HCT116 (cell line): Measurements from ENCODE around the gene DUXA. TPM values are rescaled to one million over a fixed set of nuclear protein-coding genes. Genes with fewer than 3 reads are reported as not detected.

ENCODE experiments used
- ATAC-seq: fragments of 200-7000 bp; cut with Tn5 transposase; 2 replicates; pipeline ENCODE4 v1.9.1; 2020; ENCODE audit warnings: mild to moderate bottlenecking, moderate library complexity
- BruUV-seq: library from RNA; stranded (reverse); fragments of 400-500 nt; replicated peaks from 2 replicates; lab custom pipeline; 2021; lab: Mats Ljungman, UMichigan
- CTCF ChIA-PET: fragments of 300-600 bp; sonication (Branson Sonifier 250); formaldehyde crosslinking; loops from one replicate; lab custom pipeline; 2021; ENCODE audit warnings: antibody characterized with exemption; lab: Charles Lee
- POLR2A ChIA-PET: fragments of 300-600, 350-600 bp; sonication (Branson Sonifier 250); formaldehyde crosslinking; loops from one replicate; lab custom pipeline; 2021; ENCODE audit warnings: antibody characterized with exemption; lab: Charles Lee
- RAD21 ChIA-PET, 2 experiments: fragments of 300-600 bp; sonication (Branson Sonifier 250); formaldehyde crosslinking; loops; one replicate each; lab custom pipeline; 2023; ENCODE audit warnings: low total read pairs in 2 of 2; ENCODE audit not compliant: uncharacterized antibody in 2 of 2, unreplicated experiment in 2 of 2, low non-redundant PET in 1 of 2; lab: Charles Lee
- DNase-seq: peaks from one replicate; pipeline ENCODE4 v3.0.0-alpha.2; 2010; ENCODE audit warnings: low read depth, low spot score
- H2AFZ ChIP-seq: fragments of 200-600 bp; shearing (Covaris generic), sonication (generic); 2 replicates; pipeline ENCODE4 v1.6.1; 2017; ENCODE audit warnings: low read depth, mixed run types, mixed read lengths, antibody characterized with exemption, low read length; ENCODE audit not compliant: poor library complexity, severe bottlenecking
- H3K27ac ChIP-seq: 2 replicates; pipeline ENCODE4 v1.5.1; 2012; ENCODE audit warnings: low read depth, low read length
- H3K27me3 ChIP-seq: fragments of 200-600 bp; sonication (generic); 2 replicates; pipeline ENCODE4 v1.6.1; 2016; ENCODE audit warnings: mixed run types, low read length, mixed read lengths; ENCODE audit not compliant: insufficient read depth
- H3K36me3 ChIP-seq, 2 experiments: fragments of 200-500 bp in 1 of 2; fragments of 200-600 bp in 1 of 2; sonication (Bioruptor generic) in 1 of 2; sonication (generic) in 1 of 2; 2 replicates each; pipeline versions ENCODE4 v1.5.1 to v1.6.1; 2014 to 2016; ENCODE audit warnings: low read length in 2 of 2, inconsistent platforms in 1 of 2, mixed read lengths in 1 of 2, mixed run types in 1 of 2; ENCODE audit not compliant: insufficient read depth in 2 of 2, control insufficient read depth in 1 of 2
- H3K4me1 ChIP-seq, 2 experiments: fragments of 200-600 bp in 1 of 2; sonication (generic) in 1 of 2; 2 replicates each; pipeline versions ENCODE4 v1.5.1 to v1.6.1; 2012 to 2017; ENCODE audit warnings: low read length in 2 of 2, inconsistent platforms in 1 of 2, mild to moderate bottlenecking in 1 of 2, mixed read lengths in 1 of 2, mixed run types in 1 of 2, moderate library complexity in 1 of 2; ENCODE audit not compliant: insufficient read depth in 2 of 2, control insufficient read depth in 1 of 2
- H3K4me2 ChIP-seq: fragments of 200-600 bp; sonication (generic); 2 replicates; pipeline ENCODE4 v1.6.1; 2017; ENCODE audit warnings: mixed run types, low read length, mixed read lengths
- H3K4me3 ChIP-seq, 2 experiments: fragments of 200-600 bp in 1 of 2; sonication (generic) in 1 of 2; replicated peaks in 1 of 2; 2 replicates each; pipeline ENCODE4 v1.5.1; 2011 to 2016; ENCODE audit warnings: low read length in 2 of 2, control low read depth in 1 of 2, low read depth in 1 of 2, mild to moderate bottlenecking in 1 of 2, mixed read lengths in 1 of 2, mixed run types in 1 of 2
- H3K79me2 ChIP-seq: fragments of 200-600 bp; sonication (generic); 2 replicates; pipeline ENCODE4 v1.6.1; 2017; ENCODE audit warnings: mild to moderate bottlenecking, mixed run types, low read length, moderate library complexity, mixed read lengths; ENCODE audit not compliant: insufficient read depth
- H3K9ac ChIP-seq: fragments of 200-600 bp; sonication (generic); 2 replicates; pipeline ENCODE4 v1.6.1; 2016; ENCODE audit warnings: low read length, mixed read lengths
- H3K9me2 ChIP-seq: fragments of 200-600 bp; sonication (generic), shearing (Covaris generic); 2 replicates; pipeline ENCODE4 v1.6.1; 2017; ENCODE audit warnings: mixed run types, mild to moderate bottlenecking, moderate library complexity; ENCODE audit not compliant: insufficient read depth
- H3K9me3 ChIP-seq, 2 experiments: fragments of 200-500 bp in 1 of 2; fragments of 200-600 bp in 1 of 2; sonication (Bioruptor generic) in 1 of 2; sonication (generic) in 1 of 2; 2 replicates each; pipeline ENCODE4 v1.6.1; 2014 to 2017; ENCODE audit warnings: low read length in 2 of 2, mixed read lengths in 2 of 2, inconsistent platforms in 1 of 2, low read depth in 1 of 2, mild to moderate bottlenecking in 1 of 2, mixed run types in 1 of 2, moderate library complexity in 1 of 2; ENCODE audit not compliant: control insufficient read depth in 1 of 2, insufficient read depth in 1 of 2
- H4K20me1 ChIP-seq: fragments of 200-600 bp; sonication (generic), shearing (Covaris generic); 2 replicates; pipeline ENCODE4 v1.6.1; 2017; ENCODE audit warnings: mixed run types, mild to moderate bottlenecking, moderate library complexity; ENCODE audit not compliant: insufficient read depth
- EGR1 ChIP-seq: IDR thresholded peaks from 2 replicates; pipeline ENCODE4 v1.6.1; 2012; ENCODE audit warnings: low read depth
- ELF1 ChIP-seq: IDR thresholded peaks from 2 replicates; pipeline ENCODE4 v1.6.1; 2012; ENCODE audit warnings: low read depth, borderline replicate concordance
- EZH2phosphoT487 ChIP-seq: fragments of 200-600 bp; IDR thresholded peaks from 2 replicates; pipeline ENCODE4 v1.6.1; 2018; ENCODE audit warnings: antibody characterized with exemption, borderline replicate concordance
- FOSL1 ChIP-seq: IDR thresholded peaks from 2 replicates; pipeline ENCODE4 v1.6.1; 2012; ENCODE audit warnings: low read depth
- JUND ChIP-seq: IDR thresholded peaks from 2 replicates; pipeline ENCODE4 v1.6.1; 2012
- POLR2AphosphoS5 ChIP-seq: IDR thresholded peaks from 2 replicates; pipeline ENCODE4 v1.6.1; 2011; ENCODE audit warnings: mild to moderate bottlenecking, low read depth, low read length, moderate library complexity
- RAD21 ChIP-seq: IDR thresholded peaks from 2 replicates; pipeline ENCODE4 v1.6.1; 2012; ENCODE audit warnings: low read depth, mild to moderate bottlenecking
- SP1 ChIP-seq: IDR thresholded peaks from 2 replicates; pipeline ENCODE4 v1.6.1; 2012; ENCODE audit warnings: low read depth
- SRF ChIP-seq: IDR thresholded peaks from 2 replicates; pipeline ENCODE4 v1.6.1; 2012; ENCODE audit warnings: low read depth
- TCF7L2 ChIP-seq: IDR thresholded peaks from 2 replicates; pipeline ENCODE4 v1.7.0; 2011; ENCODE audit warnings: borderline replicate concordance, inconsistent platforms; ENCODE audit not compliant: insufficient read depth, insufficient read length; ENCODE audit errors: extremely low read depth
- ZFX ChIP-seq: fragments of 450-650 bp; IDR thresholded peaks from 2 replicates; pipeline ENCODE4 v1.6.1; 2017
- ZNF274 ChIP-seq: fragments of 200-500 bp; sonication (Bioruptor generic); IDR thresholded peaks from 2 replicates; pipeline ENCODE4 v1.6.1; 2014; ENCODE audit warnings: mild to moderate bottlenecking, low read depth, low read length, inconsistent platforms
- intact Hi-C: fragments of 100-400 bp; cut with micrococcal nuclease; formaldehyde crosslinking; loops from 2 replicates; pipeline ENCODE4 v1.10.0; 2022
- total RNA-seq: library from RNA; stranded (reverse); gene quantifications from one replicate; pipeline ENCODE4 v1.2.1, GENCODE V29; 2021; ENCODE audit not compliant: unreplicated experiment
- TF ChIP-seq, protein P1 (sequence below): IDR thresholded peaks from 2 replicates; pipeline ENCODE4 v1.6.1; 2012
- TF ChIP-seq, protein P2 (sequence below), 3 experiments: fragments of 200-600 bp in 1 of 3; sonication (generic) in 1 of 3; IDR thresholded peaks in 2 of 3; conservative IDR thresholded peaks in 1 of 3; 2 replicates each; pipeline ENCODE4 v1.5.1; 2012 to 2017; ENCODE audit warnings: low read depth in 2 of 3, low read length in 2 of 3, antibody characterized with exemption in 1 of 3, borderline replicate concordance in 1 of 3, control low read depth in 1 of 3, mild to moderate bottlenecking in 1 of 3, mixed read lengths in 1 of 3, mixed run types in 1 of 3, moderate library complexity in 1 of 3; ENCODE audit not compliant: insufficient read depth in 1 of 3
- TF ChIP-seq, protein P3 (sequence below): IDR thresholded peaks from 2 replicates; pipeline ENCODE4 v1.6.1; 2012
- TF ChIP-seq, protein P4 (sequence below): IDR thresholded peaks from 2 replicates; pipeline ENCODE4 v1.6.1; 2011; ENCODE audit warnings: mild to moderate bottlenecking, low read length, moderate library complexity; ENCODE audit not compliant: insufficient replicate concordance; ENCODE audit errors: extremely low read depth

DUXA gene
- total RNA-seq, 1 experiment from 2014 or later: not detected

DNA sequence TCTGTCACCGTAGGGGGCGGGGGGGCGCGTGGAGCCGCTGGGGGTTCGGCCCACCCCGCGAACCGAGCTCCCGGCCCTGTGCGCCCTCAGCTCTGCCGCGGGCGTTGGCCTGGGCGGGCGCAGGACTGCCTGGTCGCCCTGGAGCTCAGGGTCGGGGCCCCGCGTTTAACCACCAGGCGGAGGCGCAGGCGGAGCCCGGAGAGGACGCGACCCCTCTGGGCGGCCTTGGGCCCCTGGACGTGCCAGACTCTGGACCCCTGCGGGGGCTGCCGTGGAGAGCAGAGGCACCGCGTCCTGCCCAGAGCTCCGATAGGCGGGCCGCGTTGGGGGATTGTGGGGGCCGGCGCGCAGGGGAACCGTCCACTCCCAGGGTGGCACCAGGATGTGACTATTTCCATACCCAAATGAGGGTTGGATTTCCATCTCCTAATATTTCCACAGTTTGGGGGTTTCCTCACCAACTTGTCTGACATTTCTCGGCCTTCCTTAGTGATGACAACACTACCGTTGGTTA is 60.5 kb downstream of the DUXA start:
- ChIA-PET CTCF (no interaction called here), POLR2A (no interaction called here), RAD21 (no interaction called here)
- Histone ChIP-seq H2AFZ (no peak overlapping the region), H3K4me1 (no peaks in the 10 kb centered on the region), H3K4me3 (no peak overlapping the region), H3K9me2 (no peaks in the 10 kb centered on the region), H4K20me1 (no peaks in the 10 kb centered on the region), H3K9ac (no peak overlapping the region), H3K27me3 (no peaks in the 10 kb centered on the region), H3K9me3 (peaks cover 8 to 22% of the 10 kb centered on the region in 2 experiments; a peak in 2 of 4 replicates), H3K27ac (no peak overlapping the region), H3K79me2 (no peaks in the 10 kb centered on the region), H3K4me2 (no peak overlapping the region), H3K36me3 (no peaks in the 10 kb centered on the region)
- ATAC-seq: no peak
- BruUV-seq: no TSS peak
- no peak for TF ChIP-seq ZNF274
- TF ChIP-seq, protein P1, sequence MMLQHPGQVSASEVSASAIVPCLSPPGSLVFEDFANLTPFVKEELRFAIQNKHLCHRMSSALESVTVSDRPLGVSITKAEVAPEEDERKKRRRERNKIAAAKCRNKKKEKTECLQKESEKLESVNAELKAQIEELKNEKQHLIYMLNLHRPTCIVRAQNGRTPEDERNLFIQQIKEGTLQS: no peak
- no peak for TF ChIP-seq EGR1
- no peak for TF ChIP-seq EZH2phosphoT487
- no peak for TF ChIP-seq FOSL1
- TF ChIP-seq, protein P2, sequence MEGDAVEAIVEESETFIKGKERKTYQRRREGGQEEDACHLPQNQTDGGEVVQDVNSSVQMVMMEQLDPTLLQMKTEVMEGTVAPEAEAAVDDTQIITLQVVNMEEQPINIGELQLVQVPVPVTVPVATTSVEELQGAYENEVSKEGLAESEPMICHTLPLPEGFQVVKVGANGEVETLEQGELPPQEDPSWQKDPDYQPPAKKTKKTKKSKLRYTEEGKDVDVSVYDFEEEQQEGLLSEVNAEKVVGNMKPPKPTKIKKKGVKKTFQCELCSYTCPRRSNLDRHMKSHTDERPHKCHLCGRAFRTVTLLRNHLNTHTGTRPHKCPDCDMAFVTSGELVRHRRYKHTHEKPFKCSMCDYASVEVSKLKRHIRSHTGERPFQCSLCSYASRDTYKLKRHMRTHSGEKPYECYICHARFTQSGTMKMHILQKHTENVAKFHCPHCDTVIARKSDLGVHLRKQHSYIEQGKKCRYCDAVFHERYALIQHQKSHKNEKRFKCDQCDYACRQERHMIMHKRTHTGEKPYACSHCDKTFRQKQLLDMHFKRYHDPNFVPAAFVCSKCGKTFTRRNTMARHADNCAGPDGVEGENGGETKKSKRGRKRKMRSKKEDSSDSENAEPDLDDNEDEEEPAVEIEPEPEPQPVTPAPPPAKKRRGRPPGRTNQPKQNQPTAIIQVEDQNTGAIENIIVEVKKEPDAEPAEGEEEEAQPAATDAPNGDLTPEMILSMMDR (IDR thresholded peaks at IDR 0.05 in 2 of 3, conservative IDR thresholded peaks at IDR 0.05 in 1 of 3; ENCODE audit: borderline replicate concordance in 1 of 3, insufficient read depth in 1 of 3, low read depth in 2 of 3, low read length in 2 of 3): no peak
- no peak for TF ChIP-seq RAD21
- TF ChIP-seq JUND: no peak
- TF ChIP-seq SP1: no peak
- no peak for TF ChIP-seq ZFX
- no peak for TF ChIP-seq SRF
- TF ChIP-seq, protein P3, sequence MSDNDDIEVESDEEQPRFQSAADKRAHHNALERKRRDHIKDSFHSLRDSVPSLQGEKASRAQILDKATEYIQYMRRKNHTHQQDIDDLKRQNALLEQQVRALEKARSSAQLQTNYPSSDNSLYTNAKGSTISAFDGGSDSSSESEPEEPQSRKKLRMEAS: no peak
- TF ChIP-seq TCF7L2: no peak
- no peak for TF ChIP-seq POLR2AphosphoS5
- TF ChIP-seq ELF1: no peak
- TF ChIP-seq, protein P4, sequence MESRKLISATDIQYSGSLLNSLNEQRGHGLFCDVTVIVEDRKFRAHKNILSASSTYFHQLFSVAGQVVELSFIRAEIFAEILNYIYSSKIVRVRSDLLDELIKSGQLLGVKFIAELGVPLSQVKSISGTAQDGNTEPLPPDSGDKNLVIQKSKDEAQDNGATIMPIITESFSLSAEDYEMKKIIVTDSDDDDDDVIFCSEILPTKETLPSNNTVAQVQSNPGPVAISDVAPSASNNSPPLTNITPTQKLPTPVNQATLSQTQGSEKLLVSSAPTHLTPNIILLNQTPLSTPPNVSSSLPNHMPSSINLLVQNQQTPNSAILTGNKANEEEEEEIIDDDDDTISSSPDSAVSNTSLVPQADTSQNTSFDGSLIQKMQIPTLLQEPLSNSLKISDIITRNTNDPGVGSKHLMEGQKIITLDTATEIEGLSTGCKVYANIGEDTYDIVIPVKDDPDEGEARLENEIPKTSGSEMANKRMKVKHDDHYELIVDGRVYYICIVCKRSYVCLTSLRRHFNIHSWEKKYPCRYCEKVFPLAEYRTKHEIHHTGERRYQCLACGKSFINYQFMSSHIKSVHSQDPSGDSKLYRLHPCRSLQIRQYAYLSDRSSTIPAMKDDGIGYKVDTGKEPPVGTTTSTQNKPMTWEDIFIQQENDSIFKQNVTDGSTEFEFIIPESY: no peak
- no peak for DNase-seq
- intact Hi-C loops: no loop called here
